NCI-H1092 treated with DMSO at 0.1 percent for 48 hours (cell line): ENCODE measurements around the gene KCNK2.

Experiments used
- DNase-seq: peaks from one replicate; lab custom pipeline; 2025; lab: John Stamatoyannopoulos, UW

KCNK2 gene

GRCh38 chr1:215252164-215252563 lies 169.6 kb downstream of the KCNK2 start:
- DNase-seq: no peak

GRCh38 chr1:215256936-215257679 lies 174.6 kb downstream of the KCNK2 start:
- DNase-seq: no peak

GRCh38 chr1:215260711-215261110 lies 178.2 kb downstream of the KCNK2 start:
- DNase-seq: no peak

GRCh38 chr1:215262106-215262505 lies 179.6 kb downstream of the KCNK2 start:
- no peak for DNase-seq

- DNase-seq: no peak
These were observed 181.1 kb downstream of the KCNK2 start for GRCh38 chr1:215263636-215264035.

GRCh38 chr1:215264649-215265048 lies 182.1 kb downstream of the KCNK2 start:
- no peak for DNase-seq

GRCh38 chr1:215267495-215267894 lies 185.0 kb downstream of the KCNK2 start:
- no peak for DNase-seq

- DNase-seq: no peak
These were observed 187.4 kb downstream of the KCNK2 start for GRCh38 chr1:215269955-215270354.

- DNase-seq: no peak
These were observed 191.4 kb downstream of the KCNK2 start for GRCh38 chr1:215273838-215274516.

- DNase-seq: no peak
These were observed 194.0 kb downstream of the KCNK2 start for GRCh38 chr1:215276582-215276981.

GRCh38 chr1:215277532-215277931 lies 195.0 kb downstream of the KCNK2 start:
- no peak for DNase-seq

GRCh38 chr1:215279682-215280081 lies 197.1 kb downstream of the KCNK2 start:
- no peak for DNase-seq

- no peak for DNase-seq
These were observed 200.0 kb downstream of the KCNK2 start for GRCh38 chr1:215282557-215282956.

- DNase-seq: no peak
These were observed 202.7 kb downstream of the KCNK2 start for GRCh38 chr1:215285013-215285800.
